HG03280 (cell line): ENCODE measurements around the gene TTPAL.

Experiments
- ATAC-seq: cut with Tn5 transposase; IDR thresholded peaks from one replicate; pipeline ENCODE4 v1.9.1; 2021; ENCODE audit warnings: mild to moderate bottlenecking, moderate library complexity; ENCODE audit not compliant: unreplicated experiment

Gene TTPAL

DNA sequence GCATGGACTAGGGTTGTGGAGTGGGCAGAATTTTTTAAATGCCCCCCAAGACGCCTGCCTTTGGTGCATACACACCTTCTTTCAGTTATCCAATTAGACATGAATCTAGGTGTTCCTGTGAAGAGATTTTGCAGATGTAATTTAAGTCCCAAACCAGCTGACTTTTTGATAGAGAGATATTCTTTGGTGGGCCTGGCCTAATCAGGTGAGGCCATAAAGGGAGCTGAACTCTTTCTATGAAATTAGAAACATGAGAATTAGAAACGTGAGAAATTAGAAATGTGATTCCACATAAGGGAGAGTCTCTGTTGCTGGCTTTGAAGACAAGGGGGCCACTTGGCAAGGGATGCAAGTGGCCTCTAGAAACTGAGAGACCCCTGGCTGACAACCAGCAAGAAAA, 36.4 kb upstream of the TTPAL start:
- ATAC-seq: no peak

- ATAC-seq: no peak
These were observed 33.2 kb upstream of the TTPAL start for GRCh38 chr20:44442298-44443070.

- ATAC-seq: no peak
These were observed 29.6 kb upstream of the TTPAL start for GRCh38 chr20:44445742-44446710.

- no peak for ATAC-seq
These were observed 27.8 kb upstream of the TTPAL start for GRCh38 chr20:44447827-44448419.

DNA sequence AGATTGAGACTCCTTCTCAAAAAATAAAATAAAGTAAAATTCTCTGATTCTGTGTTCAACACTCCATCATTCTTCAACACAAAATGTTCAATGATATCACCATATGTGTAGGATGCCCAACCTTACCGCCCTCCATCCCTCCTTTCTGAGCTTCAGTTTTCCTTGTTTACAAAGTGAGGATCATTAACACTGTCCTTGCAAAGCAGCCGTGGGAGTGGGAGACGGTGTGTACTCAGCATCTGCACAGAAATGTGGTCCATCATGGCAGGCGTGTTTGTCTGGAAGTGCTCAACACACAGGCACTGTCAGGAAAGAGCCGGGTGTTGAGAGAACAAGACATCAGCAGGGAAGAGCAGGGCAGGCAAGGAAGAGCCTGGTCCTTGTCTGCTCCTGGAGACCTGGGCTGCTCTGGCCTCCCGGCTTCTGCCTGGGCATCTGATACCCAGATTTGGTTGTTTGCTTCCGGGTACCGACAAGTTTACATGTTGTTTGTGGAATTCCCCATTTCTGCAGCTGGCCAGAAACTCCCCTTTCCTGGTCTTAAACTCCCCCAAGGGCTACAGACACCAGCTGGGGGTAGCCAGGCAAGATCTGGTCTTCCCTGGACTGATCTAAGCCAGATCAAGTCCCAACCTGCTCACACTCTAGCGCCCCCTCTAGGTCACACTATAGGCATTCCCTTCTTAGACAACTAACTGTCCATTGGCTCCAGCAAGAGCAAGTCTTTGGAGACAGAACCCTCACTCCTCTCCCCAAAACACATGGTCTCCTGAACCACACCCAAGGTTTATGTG, 26.7 kb upstream of the TTPAL start:
- no peak for ATAC-seq

DNA sequence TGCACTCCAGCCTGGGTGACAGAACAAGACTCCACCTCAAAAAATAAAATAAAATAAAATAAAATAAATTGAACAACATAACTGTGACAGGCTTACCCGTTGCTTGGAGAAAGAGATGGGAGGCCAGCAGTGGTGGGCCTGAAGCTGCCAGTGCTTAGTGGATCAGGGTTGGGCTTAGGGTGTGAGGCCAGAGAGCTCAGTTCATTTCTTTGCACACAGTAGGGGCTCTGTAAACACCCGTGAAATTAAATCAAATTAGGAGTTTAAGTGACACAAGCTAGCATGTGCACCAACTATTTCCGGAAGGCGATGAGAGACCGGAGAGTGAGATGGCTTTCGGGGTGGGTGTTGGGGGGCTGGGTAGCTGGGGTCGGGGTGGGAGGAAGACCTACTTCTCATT, 25.8 kb upstream of the TTPAL start:
- no peak for ATAC-seq

- no peak for ATAC-seq
These were observed 25.3 kb upstream of the TTPAL start for GRCh38 chr20:44450281-44450889.

GRCh38 chr20:44450903-44451450, 24.7 kb upstream of the TTPAL start:
- no peak for ATAC-seq

- no peak for ATAC-seq
These were observed 21.2 kb upstream of the TTPAL start for GRCh38 chr20:44454306-44454963.

DNA sequence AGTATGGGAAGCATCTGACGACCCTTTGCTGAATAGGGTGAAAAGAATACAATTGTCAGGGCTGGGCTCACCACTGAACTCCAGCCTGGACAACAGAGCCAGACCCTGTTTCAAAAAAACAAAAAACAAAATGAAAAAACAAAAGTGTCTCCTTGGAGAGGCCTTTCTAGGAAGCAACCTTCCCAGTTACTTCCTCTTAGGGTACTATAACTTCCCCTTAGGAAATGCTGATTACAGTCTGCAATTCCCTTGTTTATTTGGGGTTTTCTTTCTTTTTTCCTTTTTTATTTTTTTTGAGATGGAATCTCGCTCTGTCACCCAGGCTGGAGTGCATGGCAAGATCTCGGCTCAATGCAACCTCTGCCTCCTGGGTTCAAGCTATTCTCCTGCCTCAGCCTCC, 20.5 kb upstream of the TTPAL start:
- ATAC-seq: no peak

DNA sequence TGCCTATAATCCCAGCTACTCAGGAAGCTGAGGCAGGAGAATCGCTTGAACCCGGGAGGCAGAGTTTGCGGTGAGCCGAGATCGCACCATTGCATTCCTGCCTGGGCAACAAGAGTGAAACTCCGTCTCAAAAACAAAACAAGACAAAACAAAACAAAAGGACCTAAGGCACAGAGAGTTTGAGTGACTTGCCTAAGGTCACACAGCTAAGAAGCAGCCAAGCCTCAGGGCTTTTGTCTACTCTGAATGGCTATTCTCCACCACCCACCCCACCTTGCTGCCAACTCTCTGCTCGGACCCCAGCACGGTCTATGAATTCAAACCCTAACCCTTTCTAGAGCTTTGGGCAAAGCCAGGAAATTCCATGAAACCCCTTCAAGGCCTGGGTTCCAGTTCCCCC, 19.1 kb upstream of the TTPAL start:
- ATAC-seq: no peak

GRCh38 chr20:44457016-44457415, 18.7 kb upstream of the TTPAL start:
- ATAC-seq: no peak

- ATAC-seq: no peak
These were observed 16.4 kb upstream of the TTPAL start for GRCh38 chr20:44459271-44459670.

DNA sequence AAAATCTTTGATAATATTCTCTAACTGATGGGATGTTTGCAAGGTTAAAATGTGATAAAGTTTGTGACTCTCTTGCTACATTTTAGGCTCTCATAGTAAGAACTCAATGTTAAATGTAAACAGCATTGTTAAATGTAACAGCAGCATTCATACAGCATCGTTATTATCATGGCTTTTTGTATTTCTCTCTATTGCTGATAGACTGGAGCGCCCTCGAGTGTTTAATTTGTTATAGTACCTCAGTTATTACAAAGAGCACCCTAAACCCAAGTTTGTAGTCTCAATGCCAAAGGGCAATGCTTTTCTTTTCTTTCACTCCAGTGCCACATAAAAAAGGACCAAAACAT, 14.9 kb upstream of the TTPAL start:
- no peak for ATAC-seq

GRCh38 chr20:44461142-44461802, 14.4 kb upstream of the TTPAL start:
- ATAC-seq: no peak

- no peak for ATAC-seq
These were observed 13.9 kb upstream of the TTPAL start for GRCh38 chr20:44461803-44462174.

- ATAC-seq: no peak
These were observed 12.2 kb upstream of the TTPAL start for GRCh38 chr20:44463466-44463865.

GRCh38 chr20:44464514-44464913, 11.2 kb upstream of the TTPAL start:
- no peak for ATAC-seq

GRCh38 chr20:44465001-44465560, 10.6 kb upstream of the TTPAL start:
- ATAC-seq: no peak
